Body of pancreas (tissue), 4 donors: ENCODE data around the gene FAM50A. TPM values are rescaled to one million over a fixed set of nuclear protein-coding genes. Genes with fewer than 3 reads are reported as not detected.

Source experiments
- ATAC-seq: fragments of 150-250 bp; one replicate; pipeline ENCODE4 v1.9.1; 2016
- DNase-seq, 4 donors: peaks; one replicate each; pipeline ENCODE4 v3.0.0-alpha.2; 2019
- H3K27ac ChIP-seq, 4 donors: fragments of 200-600 bp; sonication (generic); 1 replicate in 3 of 4; 2 replicates in 1 of 4; pipeline versions ENCODE4 v1.5.1 to v1.6.1; 2016 to 2019; ENCODE audit warnings: mild to moderate bottlenecking in 1 of 4, mixed read lengths in 1 of 4, moderate library complexity in 1 of 4
- H3K27me3 ChIP-seq, 2 donors: fragments of 200-600 bp; sonication (generic); one replicate each; pipeline ENCODE4 v1.6.0; 2016; ENCODE audit warnings: mild to moderate bottlenecking in 1 of 2
- H3K36me3 ChIP-seq, 2 donors: fragments of 200-600 bp; sonication (generic); replicated peaks in 1 of 2; 2 replicates each; pipeline ENCODE4 v1.5.1; 2016; ENCODE audit warnings: low read depth in 2 of 2; ENCODE audit not compliant: insufficient read depth in 1 of 2
- H3K4me1 ChIP-seq: fragments of 200-600 bp; sonication (generic); one replicate; pipeline ENCODE4 v1.6.0; 2016
- H3K4me3 ChIP-seq, 2 donors: fragments of 200-600 bp; sonication (generic); 1 replicate in 1 of 2; 2 replicates in 1 of 2; pipeline ENCODE4 v1.5.1; 2016 to 2019
- H3K9me3 ChIP-seq, 3 donors: fragments of 200-600 bp; sonication (generic); 1 replicate in 2 of 3; 2 replicates in 1 of 3; pipeline ENCODE4 v1.5.1; 2016
- POLR2A ChIP-seq, 3 donors: fragments of 450-650 bp; IDR thresholded peaks; one replicate each; pipeline ENCODE4 v1.6.1; 2016; ENCODE audit warnings: antibody characterized with exemption in 3 of 3, mild to moderate bottlenecking in 2 of 3
- WGBS, 2 donors: methylation state at CpG; one replicate each; pipeline ENCODE4 v1.1.5; 2017; 5-methylcytosine and 5-hydroxymethylcytosine counted together
- intact Hi-C: fragments of 100-400 bp; cut with DNase I; formaldehyde crosslinking; loops from one replicate; pipeline ENCODE4 v1.15.1; 2023
- total RNA-seq, 2 donors: library from RNA; depleted of rRNA; stranded (reverse); fragments of >200 nt; gene quantifications; one replicate each; pipeline ENCODE4 v1.1.0, GENCODE V29; 2016
- TF ChIP-seq, protein P1 (sequence below), 7 experiments: fragments of 450-650 bp in 4 of 7; fragments of 200-600 bp in 3 of 7; sonication (generic) in 3 of 7; IDR thresholded peaks; one replicate each; pipeline ENCODE4 v1.5.1; 2016 to 2019; ENCODE audit warnings: antibody characterized with exemption in 7 of 7

The FAM50A gene
- total RNA-seq, 2 donors from 2014 or later: 14.5 to 48.8 TPM

DNA sequence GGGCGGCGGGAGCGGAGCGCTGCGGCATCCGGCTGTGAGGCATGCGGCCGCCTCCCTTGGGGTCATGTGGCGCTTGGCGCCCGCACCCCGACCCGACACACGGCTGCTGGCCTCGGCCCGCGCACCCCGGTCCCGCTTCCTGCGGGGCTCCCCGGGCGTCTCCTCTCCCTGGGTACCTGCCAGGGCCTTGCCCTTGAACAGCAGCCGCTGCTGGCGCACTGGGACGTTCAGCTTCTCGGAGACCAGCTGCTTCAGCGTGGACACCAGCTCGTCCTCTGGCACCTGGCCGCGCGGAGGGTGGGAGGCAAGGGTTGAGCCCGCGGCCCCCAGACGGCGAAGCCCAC is 42.1 kb downstream of the FAM50A start:
- WGBS, 2 donors: 1% methylated on average over 12 of the region's 35 CpGs; no CpG with 5 or more reads in 1 of the 2 donors
- TF ChIP-seq, protein P1, sequence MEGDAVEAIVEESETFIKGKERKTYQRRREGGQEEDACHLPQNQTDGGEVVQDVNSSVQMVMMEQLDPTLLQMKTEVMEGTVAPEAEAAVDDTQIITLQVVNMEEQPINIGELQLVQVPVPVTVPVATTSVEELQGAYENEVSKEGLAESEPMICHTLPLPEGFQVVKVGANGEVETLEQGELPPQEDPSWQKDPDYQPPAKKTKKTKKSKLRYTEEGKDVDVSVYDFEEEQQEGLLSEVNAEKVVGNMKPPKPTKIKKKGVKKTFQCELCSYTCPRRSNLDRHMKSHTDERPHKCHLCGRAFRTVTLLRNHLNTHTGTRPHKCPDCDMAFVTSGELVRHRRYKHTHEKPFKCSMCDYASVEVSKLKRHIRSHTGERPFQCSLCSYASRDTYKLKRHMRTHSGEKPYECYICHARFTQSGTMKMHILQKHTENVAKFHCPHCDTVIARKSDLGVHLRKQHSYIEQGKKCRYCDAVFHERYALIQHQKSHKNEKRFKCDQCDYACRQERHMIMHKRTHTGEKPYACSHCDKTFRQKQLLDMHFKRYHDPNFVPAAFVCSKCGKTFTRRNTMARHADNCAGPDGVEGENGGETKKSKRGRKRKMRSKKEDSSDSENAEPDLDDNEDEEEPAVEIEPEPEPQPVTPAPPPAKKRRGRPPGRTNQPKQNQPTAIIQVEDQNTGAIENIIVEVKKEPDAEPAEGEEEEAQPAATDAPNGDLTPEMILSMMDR (IDR thresholded peaks at IDR 0.05): no peak
- peak in 2 of 3 donors; percentile 11 to 18 for TF ChIP-seq POLR2A (IDR thresholded peaks at IDR 0.05)
- Histone ChIP-seq H3K27me3 (no peaks in the 10 kb centered on the region), H3K36me3 (no peaks in the 10 kb centered on the region), H3K9me3 (no peaks in the 10 kb centered on the region), H3K4me3 (peak overlapping the region; percentile 7 to 32), H3K27ac (peak overlapping the region; percentile 80 to 89 (median 84)), H3K4me1 (peaks cover 50% of the 10 kb centered on the region)
- DNase-seq: peak; percentile 56 to 70 (median 64)
- intact Hi-C loops: no loop called here
- peak; percentile 4 for ATAC-seq

DNA sequence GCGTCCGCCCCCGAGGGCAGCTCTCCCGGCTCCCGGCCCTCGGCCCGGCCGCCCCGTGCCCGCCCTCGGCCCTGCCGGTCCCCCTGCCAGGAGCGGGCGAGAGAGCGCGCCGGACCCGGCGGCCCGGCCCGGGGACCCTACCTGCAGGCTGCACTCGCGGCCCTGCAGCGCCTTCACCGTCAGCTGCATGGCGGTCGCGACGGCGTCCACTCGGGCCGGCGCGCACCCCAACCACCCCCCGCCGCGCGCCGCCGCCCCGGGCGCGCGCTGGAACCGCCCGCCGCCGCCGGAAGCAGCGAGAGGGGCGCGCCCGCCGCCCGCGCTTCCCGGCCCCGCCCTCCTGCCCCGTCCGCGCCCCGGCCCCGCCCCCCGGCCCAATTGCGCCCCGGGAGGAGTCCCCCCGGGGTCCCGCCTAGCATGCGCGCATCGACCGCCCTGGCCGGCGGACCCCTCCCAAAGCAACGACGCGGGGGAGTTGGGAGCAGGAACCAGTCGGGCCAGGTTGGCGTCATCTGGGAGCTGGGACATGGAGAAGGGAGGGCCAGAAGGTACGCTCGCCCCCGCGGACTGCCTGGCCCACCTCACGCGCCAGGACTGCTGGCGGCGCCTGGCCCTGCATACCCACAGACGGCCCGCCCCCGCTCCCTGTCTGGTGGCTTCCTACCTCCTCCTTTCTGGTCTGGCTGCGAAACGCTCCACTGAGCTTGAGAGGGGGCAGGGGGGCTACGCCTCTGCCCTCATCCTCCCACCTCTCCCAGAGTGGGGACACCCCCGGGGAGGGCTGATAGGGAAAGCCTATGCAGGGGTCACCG is 42.7 kb downstream of the FAM50A start, which contains the start of gene UBL4A:
UBL4A (minus strand) TSS at position 220 of the 812 bp plus-strand sequence; CDS start at position 189, 31 bp downstream.
- intact Hi-C loops: no loop called here
- DNase-seq (peak; percentile 74 to 85 (median 82)), ATAC-seq (peak; percentile 57)
- TF ChIP-seq, protein P1 (IDR thresholded peaks at IDR 0.05): peak in 3 of 7 experiments; percentile 13 to 18 (median 17)
- peak; percentile 27 to 56 (median 39) for TF ChIP-seq POLR2A (IDR thresholded peaks at IDR 0.05)
- peak within 1 kb of the TSS; percentile 80 to 89 (median 84) for H3K27ac ChIP-seq
- H3K9me3 ChIP-seq: no peaks in the 10 kb centered on the region
- WGBS, 2 donors: 1 to 20% methylated on average over 1 to 42 of the region's 95 CpGs
- no peaks in the 10 kb centered on the region for H3K27me3 ChIP-seq
- peak within 1 kb of the TSS; percentile 7 to 32 for H3K4me3 ChIP-seq
- peaks cover 50% of the 10 kb centered on the region for H3K4me1 ChIP-seq
- no peaks in the 10 kb centered on the region for H3K36me3 ChIP-seq

DNA sequence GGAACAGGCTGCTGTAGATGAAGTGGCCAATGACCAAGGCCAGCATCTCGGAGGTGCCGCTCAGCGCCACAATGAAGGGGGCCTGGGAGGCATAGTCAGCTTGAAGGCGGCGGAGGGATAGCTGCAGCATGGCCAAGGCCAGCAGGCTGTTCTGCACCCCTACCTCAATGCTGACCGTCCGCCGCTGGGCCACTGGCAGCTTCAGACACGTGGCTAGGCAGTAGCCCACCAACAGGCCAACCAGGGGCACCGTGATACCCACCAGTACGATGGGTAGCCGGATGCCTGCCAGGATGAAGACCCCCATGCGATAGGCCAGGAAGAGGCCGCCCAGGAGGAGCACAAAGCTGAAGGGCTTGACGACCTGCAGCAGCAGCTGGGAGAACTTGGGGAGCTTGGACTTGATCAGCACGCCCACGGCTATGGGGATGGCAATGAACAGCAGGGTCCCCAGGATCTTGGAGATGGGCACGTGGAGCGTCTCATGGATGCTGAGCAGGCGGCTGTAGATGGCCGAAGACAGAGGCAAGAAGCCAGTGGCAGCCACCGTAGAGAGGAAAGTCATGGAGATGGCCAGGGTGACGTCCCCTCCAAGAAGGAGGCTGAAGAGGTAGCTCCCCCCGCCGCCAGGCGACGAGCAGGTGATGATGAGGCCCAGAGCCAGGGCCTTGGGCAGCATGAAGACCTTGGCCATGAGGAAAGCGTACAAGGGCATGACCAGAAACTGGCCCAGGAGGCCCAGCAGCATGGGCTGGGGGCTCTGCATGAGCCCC is 43.8 kb downstream of the FAM50A start:
- no peak for ATAC-seq
- intact Hi-C loops: no loop called here
- Histone ChIP-seq H3K9me3 (no peaks in the 10 kb centered on the region), H3K27ac (peak overlapping the region in 3 of 4 donors; percentile 56 to 89 (median 85)), H3K4me1 (peaks cover 50% of the 10 kb centered on the region), H3K27me3 (no peaks in the 10 kb centered on the region), H3K36me3 (no peaks in the 10 kb centered on the region), H3K4me3 (no peak overlapping the region)
- TF ChIP-seq, protein P1 (IDR thresholded peaks at IDR 0.05): no peak
- TF ChIP-seq POLR2A (IDR thresholded peaks at IDR 0.05): no peak
- no peak for DNase-seq
- 85 to 86% methylated on average over 10 to 13 of the region's 28 CpGs for WGBS, 2 donors

DNA sequence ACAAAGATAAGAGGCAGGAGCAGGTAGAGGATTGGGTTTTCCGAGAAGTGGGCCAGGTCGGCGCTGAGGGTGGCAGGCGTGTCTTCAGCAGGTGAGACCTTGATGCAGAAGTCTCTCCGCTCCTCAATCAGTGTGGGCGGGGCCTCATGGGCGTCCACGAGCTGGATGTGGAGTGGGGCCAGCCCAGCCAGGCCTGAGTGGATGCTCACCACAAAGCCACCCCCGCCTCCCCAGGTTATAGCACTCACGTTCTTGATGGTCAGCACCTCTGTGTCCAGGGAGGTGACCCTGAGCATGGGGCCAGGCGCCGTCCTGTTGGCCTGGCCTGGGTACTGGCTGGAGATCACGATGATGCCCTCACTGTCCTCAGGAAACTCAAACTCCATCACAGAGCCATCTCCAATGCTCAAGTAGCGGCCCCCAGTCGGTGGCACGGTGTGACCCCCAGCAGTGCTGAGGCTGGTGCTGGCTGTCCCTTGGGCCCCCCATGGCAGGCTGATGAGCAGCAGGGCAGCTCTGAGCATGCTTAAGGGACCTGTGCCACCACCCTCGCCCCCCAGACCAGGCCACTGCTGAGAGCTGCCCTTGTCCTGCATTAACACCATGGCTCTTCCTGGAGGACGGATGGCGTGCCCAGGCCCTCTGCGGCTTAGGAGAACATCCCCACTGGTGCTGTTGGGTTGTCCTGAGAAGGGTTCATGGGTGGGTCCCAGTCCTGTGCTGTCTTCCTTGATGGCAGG is 44.6 kb downstream of the FAM50A start:
- Histone ChIP-seq H3K4me3 (no peak overlapping the region), H3K4me1 (peaks cover 50% of the 10 kb centered on the region)

More for the DNA sequence above, 44.6 kb downstream of the FAM50A start:
- DNase-seq (no peak), ATAC-seq (no peak)
- no peak for TF ChIP-seq POLR2A (IDR thresholded peaks at IDR 0.05)
- TF ChIP-seq, protein P1 (IDR thresholded peaks at IDR 0.05): no peak
- WGBS, 2 donors: 92% methylated on average over 11 of the region's 20 CpGs; no CpG with 5 or more reads in 1 of the 2 donors
- H3K9me3 ChIP-seq: no peaks in the 10 kb centered on the region
- H3K27me3 ChIP-seq: no peaks in the 10 kb centered on the region
- no peak overlapping the region for H3K27ac ChIP-seq
- H3K36me3 ChIP-seq: no peaks in the 10 kb centered on the region
- intact Hi-C loops: no loop called here
